WERI-Rb-1 (cell line): Measurements from ENCODE around the gene PCDHB15.
"Not testable (repeated sequence)": the region's sequence is repeated elsewhere in the genome, so short reads cannot be mapped to it uniquely, and the experiment has no call there.

Experiments
- DNase-seq: peaks from one replicate; pipeline ENCODE4 v3.0.0-alpha.2; 2020
- H3K27ac ChIP-seq: fragments of 250-450 bp; sonication (Bioruptor Pico); 2 replicates; pipeline ENCODE4 v1.5.1; 2020; ENCODE audit warnings: mild to moderate bottlenecking, moderate library complexity
- H3K27me3 ChIP-seq: fragments of 250-450 bp; sonication (Bioruptor Pico); 2 replicates; pipeline ENCODE4 v1.5.1; 2021; ENCODE audit warnings: mild to moderate bottlenecking, low read depth, moderate library complexity; ENCODE audit not compliant: insufficient read depth, severe bottlenecking
- H3K36me3 ChIP-seq: fragments of 250-450 bp; sonication (Bioruptor Pico); 2 replicates; pipeline ENCODE4 v1.5.1; 2020; ENCODE audit warnings: mild to moderate bottlenecking, moderate library complexity
- H3K4me3 ChIP-seq: 2 replicates; pipeline ENCODE4 v1.5.1; 2011; ENCODE audit warnings: low read depth, mild to moderate bottlenecking, control low read depth, low read length
- H3K9me3 ChIP-seq: fragments of 250-450 bp; sonication (Bioruptor Pico); 2 replicates; pipeline ENCODE4 v1.5.1; 2021; ENCODE audit warnings: mild to moderate bottlenecking, moderate library complexity; ENCODE audit not compliant: severe bottlenecking
- TF ChIP-seq, protein P1 (sequence below): IDR thresholded peaks from 2 replicates; pipeline ENCODE4 v1.5.1; 2011; ENCODE audit warnings: low read depth, mild to moderate bottlenecking, control low read depth, inconsistent platforms, low read length

PCDHB15 gene

GRCh38 chr5:141241496-141241895 lies 3.7 kb upstream of the PCDHB15 start:
- DNase-seq: no peak
- Histone ChIP-seq H3K27me3 (no peaks in the 10 kb centered on the region), H3K27ac (no peak overlapping the region), H3K4me3 (no peak overlapping the region), H3K9me3 (peaks cover 14% of the 10 kb centered on the region), H3K36me3 (no peaks in the 10 kb centered on the region)
- TF ChIP-seq, protein P1, sequence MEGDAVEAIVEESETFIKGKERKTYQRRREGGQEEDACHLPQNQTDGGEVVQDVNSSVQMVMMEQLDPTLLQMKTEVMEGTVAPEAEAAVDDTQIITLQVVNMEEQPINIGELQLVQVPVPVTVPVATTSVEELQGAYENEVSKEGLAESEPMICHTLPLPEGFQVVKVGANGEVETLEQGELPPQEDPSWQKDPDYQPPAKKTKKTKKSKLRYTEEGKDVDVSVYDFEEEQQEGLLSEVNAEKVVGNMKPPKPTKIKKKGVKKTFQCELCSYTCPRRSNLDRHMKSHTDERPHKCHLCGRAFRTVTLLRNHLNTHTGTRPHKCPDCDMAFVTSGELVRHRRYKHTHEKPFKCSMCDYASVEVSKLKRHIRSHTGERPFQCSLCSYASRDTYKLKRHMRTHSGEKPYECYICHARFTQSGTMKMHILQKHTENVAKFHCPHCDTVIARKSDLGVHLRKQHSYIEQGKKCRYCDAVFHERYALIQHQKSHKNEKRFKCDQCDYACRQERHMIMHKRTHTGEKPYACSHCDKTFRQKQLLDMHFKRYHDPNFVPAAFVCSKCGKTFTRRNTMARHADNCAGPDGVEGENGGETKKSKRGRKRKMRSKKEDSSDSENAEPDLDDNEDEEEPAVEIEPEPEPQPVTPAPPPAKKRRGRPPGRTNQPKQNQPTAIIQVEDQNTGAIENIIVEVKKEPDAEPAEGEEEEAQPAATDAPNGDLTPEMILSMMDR: no peak

DNA sequence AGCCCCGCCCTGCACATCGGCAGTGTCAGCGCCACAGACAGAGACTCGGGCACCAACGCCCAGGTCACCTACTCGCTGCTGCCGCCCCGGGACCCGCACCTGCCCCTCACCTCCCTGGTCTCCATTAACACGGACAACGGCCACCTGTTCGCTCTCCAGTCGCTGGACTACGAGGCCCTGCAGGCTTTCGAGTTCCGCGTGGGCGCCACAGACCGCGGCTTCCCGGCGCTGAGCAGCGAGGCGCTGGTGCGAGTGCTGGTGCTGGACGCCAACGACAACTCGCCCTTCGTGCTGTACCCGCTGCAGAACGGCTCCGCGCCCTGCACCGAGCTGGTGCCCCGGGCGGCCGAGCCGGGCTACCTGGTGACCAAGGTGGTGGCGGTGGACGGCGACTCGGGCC lies 1.8 kb downstream of the PCDHB15 start:
- H3K9me3 ChIP-seq, DNase-seq, H3K4me3 ChIP-seq, H3K27me3 ChIP-seq, H3K27ac ChIP-seq, H3K36me3 ChIP-seq: not testable (repeated sequence)

DNA sequence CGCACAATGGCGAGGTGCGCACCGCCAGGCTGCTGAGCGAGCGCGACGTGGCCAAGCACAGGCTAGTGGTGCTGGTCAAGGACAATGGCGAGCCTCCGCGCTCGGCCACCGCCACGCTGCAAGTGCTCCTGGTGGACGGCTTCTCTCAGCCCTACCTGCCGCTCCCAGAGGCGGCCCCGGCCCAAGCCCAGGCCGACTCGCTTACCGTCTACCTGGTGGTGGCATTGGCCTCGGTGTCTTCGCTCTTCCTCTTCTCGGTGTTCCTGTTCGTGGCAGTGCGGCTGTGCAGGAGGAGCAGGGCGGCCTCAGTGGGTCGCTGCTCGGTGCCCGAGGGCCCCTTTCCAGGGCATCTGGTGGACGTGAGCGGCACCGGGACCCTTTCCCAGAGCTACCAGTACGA lies 2.2 kb downstream of the PCDHB15 start:
- not testable (repeated sequence) for H3K9me3 ChIP-seq, H3K27me3 ChIP-seq, H3K27ac ChIP-seq, DNase-seq, H3K4me3 ChIP-seq, H3K36me3 ChIP-seq

DNA sequence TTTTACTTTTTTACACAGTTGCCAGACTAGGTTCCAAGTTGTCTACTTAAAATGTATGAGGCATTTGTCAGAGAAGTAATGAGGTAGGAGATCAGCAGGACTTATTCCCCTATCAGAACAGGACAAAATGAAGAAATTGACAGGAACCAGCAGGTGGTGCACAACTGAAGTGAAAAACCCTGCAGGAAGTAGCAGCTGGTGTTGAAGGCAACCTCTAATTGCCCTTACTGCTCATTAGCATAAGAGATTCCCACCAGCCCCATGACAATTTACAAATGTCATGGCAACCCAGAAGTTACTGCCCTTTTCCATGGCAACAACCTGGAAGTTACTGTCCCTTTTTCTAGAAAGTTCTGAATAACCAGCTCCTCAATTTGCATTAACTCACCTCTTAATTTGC lies 5.4 kb downstream of the PCDHB15 start:
- TF ChIP-seq, protein P1: no peak
- Histone ChIP-seq H3K27ac (no peak overlapping the region), H3K9me3 (peaks cover 2% of the 10 kb centered on the region), H3K36me3 (no peaks in the 10 kb centered on the region), H3K4me3 (no peak overlapping the region), H3K27me3 (no peaks in the 10 kb centered on the region)
- DNase-seq: no peak

- TF ChIP-seq, protein P1: no peak
- H3K27ac ChIP-seq: no peak overlapping the region
- H3K36me3 ChIP-seq: no peaks in the 10 kb centered on the region
- no peak for DNase-seq
- H3K27me3 ChIP-seq: no peaks in the 10 kb centered on the region
- no peak overlapping the region for H3K4me3 ChIP-seq
- peaks cover 51% of the 10 kb centered on the region for H3K9me3 ChIP-seq
Observed at GRCh38 chr5:141258464-141258863, 13.3 kb downstream of the PCDHB15 start.

DNA sequence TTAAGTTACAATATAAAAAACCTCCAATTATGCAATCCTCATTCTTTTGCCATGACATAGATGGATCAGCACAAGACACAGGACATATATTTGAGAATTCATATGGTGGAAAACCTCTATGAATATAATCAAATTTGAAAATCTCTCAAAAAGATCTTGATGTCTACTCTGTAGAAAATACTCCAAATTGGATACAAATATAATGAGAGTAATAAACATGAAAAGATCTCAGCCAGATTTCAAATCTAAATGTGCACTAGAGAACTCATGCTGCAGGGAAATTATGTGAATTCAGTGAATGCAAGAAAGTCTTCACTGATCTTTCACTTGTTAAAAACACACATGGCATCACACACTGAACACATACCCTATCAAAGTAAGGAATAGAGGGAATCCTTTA lies 13.8 kb downstream of the PCDHB15 start:
- H3K36me3 ChIP-seq: no peaks in the 10 kb centered on the region
- no peak overlapping the region for H3K27ac ChIP-seq
- H3K9me3 ChIP-seq: peaks cover 54% of the 10 kb centered on the region
- TF ChIP-seq, protein P1: no peak
- no peak overlapping the region for H3K4me3 ChIP-seq
- H3K27me3 ChIP-seq: no peaks in the 10 kb centered on the region
- DNase-seq: no peak

GRCh38 chr5:141260458-141261237 lies 15.5 kb downstream of the PCDHB15 start:
- no peaks in the 10 kb centered on the region for H3K36me3 ChIP-seq
- no peak overlapping the region for H3K27ac ChIP-seq
- H3K27me3 ChIP-seq: no peaks in the 10 kb centered on the region
- peaks cover 66% of the 10 kb centered on the region for H3K9me3 ChIP-seq
- no peak for DNase-seq
- TF ChIP-seq, protein P1: no peak
- no peak overlapping the region for H3K4me3 ChIP-seq
